Osteocyte (in vitro differentiated cells): Measurements from ENCODE around the gene NGRN. TPM values are rescaled to one million over a fixed set of nuclear protein-coding genes. Genes with fewer than 3 reads are reported as not detected.
A peak's percentile ranks its signal among the peaks of the same experiment; 100 is the strongest.
"Not testable (repeated sequence)": the region's sequence is repeated elsewhere in the genome, so short reads cannot be mapped to it uniquely, and the experiment has no call there.

ENCODE experiments used
- DNase-seq: peaks from one replicate; pipeline ENCODE4 v3.0.0; 2021; ENCODE audit warnings: mixed read lengths; ENCODE audit not compliant: unreplicated experiment; ENCODE audit errors: extremely low spot score
- H3K27ac Mint-ChIP-seq: one replicate; pipeline ENCODE4 v1.8.0; 2021; ENCODE audit warnings: mild to moderate bottlenecking, mixed read lengths; ENCODE audit not compliant: unreplicated experiment
- H3K27me3 Mint-ChIP-seq: one replicate; pipeline ENCODE4 v1.8.0; 2021; ENCODE audit warnings: mixed read lengths; ENCODE audit not compliant: unreplicated experiment
- H3K36me3 Mint-ChIP-seq: one replicate; pipeline ENCODE4 v1.8.0; 2021; ENCODE audit warnings: mixed read lengths; ENCODE audit not compliant: unreplicated experiment
- H3K4me1 Mint-ChIP-seq: one replicate; pipeline ENCODE4 v1.8.0; 2021; ENCODE audit warnings: mixed read lengths; ENCODE audit not compliant: unreplicated experiment
- H3K4me3 Mint-ChIP-seq: one replicate; pipeline ENCODE4 v1.8.0; 2021; ENCODE audit warnings: mild to moderate bottlenecking, moderate library complexity, mixed read lengths; ENCODE audit not compliant: unreplicated experiment
- H3K9me3 Mint-ChIP-seq: one replicate; pipeline ENCODE4 v1.8.0; 2021; ENCODE audit warnings: mixed read lengths; ENCODE audit not compliant: unreplicated experiment
- CTCF ChIP-seq: fragments of 200-600 bp; sonication (generic); IDR thresholded peaks from 2 replicates; pipeline ENCODE4 v1.5.0; 2021; ENCODE audit warnings: antibody characterized with exemption, mild to moderate bottlenecking, moderate library complexity
- total RNA-seq: library from RNA; stranded (reverse); gene quantifications from 2 replicates; pipeline ENCODE4 v1.2.1, GENCODE V29; 2021

The NGRN gene
- total RNA-seq, 1 donor from 2014 or later = 92.3 TPM

GRCh38 chr15:90294159-90294558 is 28.7 kb downstream of the NGRN start:
- DNase-seq = no peak
- no peaks in the 10 kb centered on the region for H3K27me3 Mint-ChIP-seq
- H3K4me3 Mint-ChIP-seq = no peak overlapping the region
- no peak overlapping the region for H3K27ac Mint-ChIP-seq
- no peaks in the 10 kb centered on the region for H3K9me3 Mint-ChIP-seq
- no peak for TF ChIP-seq CTCF
- no peaks in the 10 kb centered on the region for H3K36me3 Mint-ChIP-seq
- H3K4me1 Mint-ChIP-seq = peaks cover 12% of the 10 kb centered on the region

DNA sequence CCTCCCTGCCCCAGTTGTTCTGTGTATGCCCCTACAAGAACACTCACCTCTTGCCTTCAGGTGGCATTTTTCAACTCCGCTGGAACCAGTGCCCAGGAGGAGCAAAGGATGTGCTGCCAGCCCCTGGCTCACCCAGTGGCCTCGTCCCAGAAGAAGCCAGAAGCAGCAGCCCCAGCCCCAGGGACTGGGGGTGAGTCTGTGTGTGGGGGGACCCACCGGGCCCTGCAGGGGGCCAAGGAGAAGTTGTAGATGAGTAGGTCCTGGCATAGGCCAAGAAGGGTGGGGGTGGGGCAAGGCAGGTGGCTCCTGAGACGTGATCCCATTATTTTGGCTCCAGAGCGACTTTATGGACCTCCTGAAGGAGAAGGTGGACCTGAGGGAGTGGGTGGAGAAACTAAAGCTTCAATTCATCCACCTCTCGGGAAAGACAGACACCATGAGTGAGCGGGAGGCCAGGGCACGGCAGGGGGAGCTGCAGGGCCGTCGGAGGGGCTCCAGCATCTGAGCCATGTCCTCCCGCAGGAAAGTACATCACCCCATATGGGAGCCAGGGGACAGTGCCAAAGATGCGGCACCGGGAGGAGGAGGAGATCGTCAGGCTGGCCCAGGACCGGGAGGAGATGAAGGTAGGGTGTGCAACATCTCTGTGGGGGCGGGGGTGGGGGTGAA is 29.3 kb downstream of the NGRN start:
- Mint-ChIP-seq H3K9me3 (no peaks in the 10 kb centered on the region), H3K4me1 (peaks cover 12% of the 10 kb centered on the region), H3K27me3 (no peaks in the 10 kb centered on the region), H3K4me3 (no peak overlapping the region), H3K36me3 (no peaks in the 10 kb centered on the region), H3K27ac (no peak overlapping the region)
- DNase-seq = peak; percentile 73
- no peak for TF ChIP-seq CTCF

DNA sequence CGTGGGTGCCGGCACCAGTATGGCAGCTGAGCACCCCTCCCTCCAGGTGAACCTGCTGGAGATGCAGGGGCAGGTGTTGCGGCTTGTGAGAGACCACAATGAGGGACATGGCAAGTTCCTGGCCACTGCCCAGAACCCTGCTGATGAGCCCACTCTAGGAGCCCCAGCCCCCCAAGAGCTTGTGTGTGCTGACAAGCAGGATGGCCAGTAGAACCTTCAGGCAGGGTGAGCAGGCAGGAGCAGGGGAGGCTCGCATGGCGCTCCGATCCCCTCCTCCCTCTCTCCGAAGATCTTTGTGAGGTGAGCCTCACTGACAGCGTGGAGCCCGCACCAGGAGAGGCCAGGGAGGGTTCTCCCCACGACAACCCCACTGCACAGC is 29.8 kb downstream of the NGRN start:
- DNase-seq = peak; percentile 73
- H3K9me3 Mint-ChIP-seq = no peaks in the 10 kb centered on the region
- TF ChIP-seq CTCF = no peak
- peaks cover 12% of the 10 kb centered on the region for H3K4me1 Mint-ChIP-seq
- H3K27ac Mint-ChIP-seq = no peak overlapping the region
- no peak overlapping the region for H3K4me3 Mint-ChIP-seq
- H3K36me3 Mint-ChIP-seq = no peaks in the 10 kb centered on the region
- no peaks in the 10 kb centered on the region for H3K27me3 Mint-ChIP-seq

DNA sequence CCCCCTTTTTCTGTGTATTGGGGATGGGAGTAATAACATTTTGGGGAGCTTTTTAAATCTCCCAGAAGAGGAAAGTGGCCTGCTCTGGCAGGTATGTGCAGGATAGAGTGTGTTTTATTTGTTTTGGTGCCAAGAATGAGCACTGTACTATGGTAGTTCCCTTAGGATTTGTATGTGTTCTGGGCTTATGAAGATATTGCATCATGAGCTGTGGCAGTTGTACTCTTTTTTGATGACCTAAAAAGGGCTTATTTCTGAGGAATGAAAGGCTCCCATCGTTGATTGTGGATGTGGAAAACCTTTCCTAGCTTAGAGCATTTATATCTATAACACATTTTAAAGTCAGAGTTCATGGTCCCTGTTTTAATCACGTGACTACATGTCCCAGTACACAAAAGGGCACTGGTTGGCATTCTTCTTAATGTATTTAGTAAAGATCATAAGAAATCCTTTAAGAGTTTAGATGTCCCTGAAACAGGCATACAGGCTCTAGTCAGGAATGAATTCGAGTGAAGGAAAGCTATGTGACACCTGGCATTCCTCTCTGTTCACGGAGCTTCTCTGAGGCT is 30.9 kb downstream of the NGRN start:
- H3K9me3 Mint-ChIP-seq, H3K27ac Mint-ChIP-seq, H3K27me3 Mint-ChIP-seq, DNase-seq, H3K4me3 Mint-ChIP-seq, H3K36me3 Mint-ChIP-seq: not testable (repeated sequence)
- H3K4me1 Mint-ChIP-seq = peaks cover 17% of the 10 kb centered on the region

DNA sequence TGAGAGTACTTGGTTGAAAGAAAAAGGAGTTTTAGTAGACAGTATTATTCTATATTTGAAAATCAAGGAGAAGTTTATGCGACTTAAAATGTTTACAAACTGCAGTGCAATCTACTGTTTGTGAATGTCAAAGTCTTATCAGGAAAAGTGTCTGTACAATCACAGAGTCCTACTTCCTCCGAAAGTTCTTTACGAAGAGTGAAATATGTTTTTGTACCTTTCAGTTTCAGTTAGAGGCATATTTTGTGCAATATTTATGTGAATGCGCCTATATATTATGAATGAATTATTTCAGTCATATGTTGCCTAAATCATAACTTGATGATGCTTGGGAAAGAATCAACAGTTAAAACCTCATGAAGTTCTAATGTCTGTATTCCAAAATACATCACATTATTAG is 31.5 kb downstream of the NGRN start:
- DNase-seq = no peak
- Mint-ChIP-seq H3K36me3 (no peaks in the 10 kb centered on the region), H3K4me1 (peaks cover 17% of the 10 kb centered on the region), H3K27ac (no peak overlapping the region), H3K27me3 (no peaks in the 10 kb centered on the region), H3K9me3 (no peaks in the 10 kb centered on the region), H3K4me3 (no peak overlapping the region)
- no peak for TF ChIP-seq CTCF
